Measurements from ENCODE around the gene DGKZ.

Gene DGKZ

DNA sequence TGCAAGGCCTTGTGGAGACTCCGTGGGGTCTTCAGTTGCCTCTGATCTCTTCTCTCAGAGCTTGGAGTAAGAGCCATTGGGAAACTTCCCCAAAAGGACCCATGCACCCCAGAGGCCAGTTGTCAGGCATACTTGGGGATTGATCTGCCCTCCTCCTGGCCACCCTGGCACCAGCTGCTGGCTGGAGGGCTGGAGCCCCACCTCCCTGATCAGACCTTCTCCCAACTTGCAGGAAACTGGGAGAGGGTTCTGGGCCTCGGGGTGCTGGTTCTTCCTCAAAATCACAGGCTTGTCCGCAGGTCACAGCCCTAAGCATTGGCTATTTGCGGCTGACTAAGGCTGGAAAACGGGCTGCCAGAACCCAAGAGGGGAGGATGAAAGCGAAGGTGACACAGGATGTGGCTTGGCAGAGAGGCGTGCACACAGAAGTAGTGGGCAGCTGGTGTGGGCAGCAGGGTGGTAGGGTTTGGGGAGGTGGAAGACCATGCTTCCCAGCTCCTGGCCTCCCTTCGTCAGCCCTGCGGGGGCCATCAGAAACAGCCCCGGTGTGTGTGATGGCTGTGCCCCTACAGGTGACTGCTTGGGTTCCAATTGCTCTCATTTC lies 1.3 kb upstream of the DGKZ start:
- no peak for DNase-seq

DNA sequence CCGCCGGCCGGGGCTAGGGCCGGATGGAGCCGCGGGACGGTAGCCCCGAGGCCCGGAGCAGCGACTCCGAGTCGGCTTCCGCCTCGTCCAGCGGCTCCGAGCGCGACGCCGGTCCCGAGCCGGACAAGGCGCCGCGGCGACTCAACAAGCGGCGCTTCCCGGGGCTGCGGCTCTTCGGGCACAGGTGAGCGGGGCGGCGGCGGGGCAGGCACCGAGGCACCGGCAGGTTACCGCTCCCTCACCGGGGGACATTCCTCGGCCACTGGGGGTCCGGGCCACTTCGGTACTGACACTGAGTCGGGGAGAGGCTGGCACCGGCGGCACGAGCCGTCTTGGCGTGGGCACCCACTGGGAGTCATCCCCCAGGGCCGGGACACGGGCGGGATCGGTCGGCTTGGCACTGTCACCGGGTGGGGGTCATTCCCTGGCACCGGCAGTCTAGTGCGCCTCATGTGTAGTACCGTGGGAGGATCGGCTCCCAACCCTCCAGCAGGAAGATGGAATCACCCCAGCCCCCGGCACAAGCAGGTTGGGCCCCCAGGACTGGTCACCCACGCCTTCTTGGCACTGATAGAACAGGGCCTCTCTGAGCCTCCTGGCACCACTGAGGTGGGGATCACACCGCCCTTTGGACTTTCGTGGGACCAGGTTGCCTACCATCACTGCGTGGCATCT lies 511 bp downstream of the DGKZ start:
- DNase-seq = no peak

DNA sequence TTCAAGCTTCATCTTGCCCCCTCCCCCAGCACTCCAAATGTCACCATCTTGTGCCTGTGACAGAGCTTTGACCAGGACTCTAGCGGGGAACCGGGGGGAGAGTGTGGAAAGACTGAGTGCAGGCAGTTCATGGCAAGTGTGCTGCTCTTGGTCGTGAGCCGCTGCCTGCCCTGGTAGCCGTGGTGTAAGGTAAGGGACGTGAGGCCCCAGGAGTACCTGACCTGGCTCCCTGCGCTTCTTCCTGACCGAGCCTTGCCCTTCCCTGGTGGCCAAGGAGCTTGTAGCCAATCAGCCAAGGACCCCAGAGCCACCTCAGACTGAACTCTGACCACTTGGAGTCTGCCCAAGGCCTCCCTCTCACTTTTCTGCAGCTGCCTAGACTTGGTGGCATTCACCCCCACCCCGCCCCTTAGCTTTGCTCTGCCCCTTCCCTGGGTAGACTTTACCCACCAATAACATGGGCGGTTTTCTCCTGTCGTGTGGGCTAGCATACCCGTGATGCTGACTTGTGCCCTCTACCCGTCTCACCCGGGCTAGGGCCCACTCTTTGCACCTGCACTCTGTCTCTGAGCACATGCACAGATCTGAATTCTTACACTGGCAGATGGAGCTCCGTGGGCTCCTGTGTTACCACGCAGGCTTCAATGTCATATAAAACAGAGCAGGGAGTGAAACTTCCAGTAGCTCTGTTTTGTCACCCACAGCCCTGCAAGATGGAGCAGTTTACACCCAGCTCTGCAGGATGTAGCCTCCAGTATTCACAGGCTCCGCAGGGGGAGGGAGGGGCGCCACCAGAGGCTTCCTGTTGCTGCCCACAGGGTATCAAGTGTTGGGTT lies 1.5 kb downstream of the DGKZ start:
- DNase-seq = peak; percentile 73

DNA sequence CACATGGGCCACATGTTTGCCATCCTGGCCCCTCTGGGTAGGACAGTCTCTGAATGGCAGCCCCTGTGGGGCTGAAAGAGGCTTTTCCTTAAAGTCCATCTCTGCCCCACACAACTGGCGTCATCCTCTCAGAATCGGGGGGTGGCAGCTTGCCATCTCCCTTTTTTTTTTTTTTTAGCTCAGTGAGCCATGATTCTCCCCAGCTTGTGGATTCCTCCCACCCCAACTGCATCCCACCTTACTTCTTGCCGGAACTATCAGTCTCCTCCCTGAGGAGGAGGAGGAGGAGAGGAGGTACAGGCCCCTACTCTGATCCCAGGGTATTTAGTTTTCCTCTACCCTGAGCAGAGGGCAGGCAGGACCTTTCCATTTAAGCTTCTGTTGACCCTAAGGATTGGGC lies 3.4 kb downstream of the DGKZ start:
- DNase-seq = no peak

DNA sequence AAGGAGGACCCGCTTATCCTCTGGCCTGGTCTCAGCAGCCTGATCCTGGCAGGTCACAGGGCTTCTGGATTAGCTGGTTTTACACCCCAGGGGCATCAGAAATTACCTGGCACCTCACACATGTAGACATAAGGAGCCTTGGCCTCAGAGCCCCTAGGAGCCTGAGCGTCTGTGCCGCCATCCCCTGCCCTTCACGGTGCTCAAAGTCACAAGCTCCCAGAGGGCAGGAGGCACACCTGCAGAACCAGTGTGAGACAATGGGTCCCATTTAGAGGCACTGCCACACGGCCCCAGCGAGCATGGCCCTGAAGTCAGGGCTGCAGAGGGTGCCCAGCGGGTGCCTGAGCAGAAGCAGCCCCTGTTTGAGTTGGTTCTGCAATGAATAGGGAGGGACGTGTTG lies 3.9 kb downstream of the DGKZ start:
- no peak for DNase-seq

DNA sequence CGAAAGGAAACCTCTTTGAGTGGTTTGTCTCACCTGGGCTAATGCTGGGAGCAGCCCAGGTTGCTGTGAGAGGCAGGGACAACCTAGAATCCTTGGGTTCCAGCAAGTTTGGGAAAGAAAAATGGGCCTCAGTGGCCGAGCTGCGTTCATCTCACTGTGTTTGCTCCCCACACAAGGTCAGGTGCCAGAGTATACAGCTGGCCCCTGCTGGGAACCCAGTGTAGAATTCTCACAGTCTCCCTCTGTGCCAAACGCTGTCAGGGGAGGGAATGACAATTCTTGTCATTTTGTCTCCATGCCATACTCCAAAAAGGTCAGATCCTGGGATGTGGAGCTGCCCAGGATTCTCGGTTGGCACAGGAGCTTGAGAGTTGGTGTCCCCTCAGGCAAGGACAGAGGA lies 4.3 kb downstream of the DGKZ start:
- no peak for DNase-seq

DNA sequence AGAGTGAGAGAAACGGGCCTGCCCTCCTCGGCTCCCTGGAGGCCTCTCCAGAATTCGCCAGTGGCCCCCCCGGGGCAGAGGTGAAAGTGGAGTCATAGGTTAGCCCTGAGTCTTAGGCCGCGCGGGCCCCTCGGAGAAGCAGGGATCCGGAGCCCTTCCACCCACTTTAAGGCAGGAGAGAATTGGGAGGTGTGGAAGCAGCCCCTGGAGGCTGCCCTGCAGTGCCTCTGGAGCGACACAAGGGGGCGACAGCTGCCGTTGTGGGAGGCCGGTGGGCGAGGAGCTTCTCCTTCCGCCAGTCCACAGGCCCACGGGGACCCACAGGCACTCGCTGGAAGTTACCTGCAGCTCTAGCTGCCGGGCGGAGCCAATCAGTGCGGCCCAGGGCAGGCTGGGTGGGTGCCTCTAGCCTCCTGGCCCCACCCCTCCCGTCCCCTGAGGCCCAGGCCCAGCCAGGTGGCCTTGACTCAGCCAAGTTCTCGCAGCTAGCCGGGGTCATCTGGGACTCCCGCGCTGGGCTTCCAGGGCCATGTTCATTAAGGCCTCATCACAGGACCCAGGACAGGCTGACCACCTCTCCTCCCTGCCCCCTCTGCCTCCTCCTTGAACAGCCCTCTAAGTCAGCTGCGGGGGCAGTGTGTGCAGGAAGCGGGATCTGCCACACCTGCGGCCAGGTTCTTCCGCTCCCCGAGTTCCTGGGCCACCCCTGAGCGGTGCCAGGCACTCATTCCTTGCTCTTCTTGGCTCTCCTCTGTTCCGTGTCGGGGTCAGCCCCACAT lies 5.0 kb downstream of the DGKZ start:
- DNase-seq = peak; percentile 88

DNA sequence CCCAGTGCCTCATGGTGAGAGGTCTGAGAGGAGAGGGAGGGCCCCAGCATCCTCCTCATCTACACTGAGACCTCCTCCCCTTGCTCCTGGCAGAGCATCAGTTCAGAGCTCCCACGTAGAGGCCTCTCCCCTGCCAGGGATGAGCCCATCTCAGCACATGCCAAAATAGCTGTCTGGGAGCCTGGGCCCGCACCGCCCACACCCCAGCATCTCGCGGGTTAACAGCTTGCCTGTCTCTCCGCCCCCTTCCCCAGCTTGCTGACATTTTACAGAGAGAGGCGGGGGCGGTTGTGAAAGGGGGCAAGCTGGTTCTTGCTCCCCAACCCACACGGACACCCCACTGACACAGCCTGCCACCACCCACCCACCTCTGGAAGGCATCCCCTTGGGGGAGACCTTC lies 6.4 kb downstream of the DGKZ start:
- no peak for DNase-seq

DNA sequence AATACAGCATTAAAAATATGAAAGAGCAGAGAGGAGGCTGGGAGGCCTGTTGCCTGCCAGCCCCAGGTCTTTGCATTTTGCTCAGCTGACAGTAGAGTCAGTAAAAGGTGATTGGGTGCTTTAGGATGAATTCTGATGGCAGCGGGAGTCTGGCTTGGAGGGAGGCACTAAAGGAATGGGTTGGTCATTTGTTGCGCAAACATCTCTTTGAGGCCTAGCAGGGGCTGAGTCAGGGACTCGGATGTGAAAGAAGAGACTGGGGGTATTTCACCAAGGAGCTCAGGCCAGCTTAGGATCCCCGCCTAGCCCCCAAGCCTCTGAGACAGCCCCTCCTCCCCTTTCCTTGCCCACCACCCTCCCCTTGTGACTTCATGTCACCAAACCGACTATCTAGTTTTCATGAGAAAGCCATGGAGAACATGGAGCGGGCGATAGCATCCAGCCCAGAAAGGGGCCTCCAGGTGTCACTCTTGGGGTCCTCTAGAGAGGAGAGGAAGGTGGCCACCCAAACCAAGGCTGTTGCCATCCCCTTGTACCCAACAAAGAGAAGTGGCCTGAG lies 9.7 kb downstream of the DGKZ start:
- DNase-seq = no peak

DNA sequence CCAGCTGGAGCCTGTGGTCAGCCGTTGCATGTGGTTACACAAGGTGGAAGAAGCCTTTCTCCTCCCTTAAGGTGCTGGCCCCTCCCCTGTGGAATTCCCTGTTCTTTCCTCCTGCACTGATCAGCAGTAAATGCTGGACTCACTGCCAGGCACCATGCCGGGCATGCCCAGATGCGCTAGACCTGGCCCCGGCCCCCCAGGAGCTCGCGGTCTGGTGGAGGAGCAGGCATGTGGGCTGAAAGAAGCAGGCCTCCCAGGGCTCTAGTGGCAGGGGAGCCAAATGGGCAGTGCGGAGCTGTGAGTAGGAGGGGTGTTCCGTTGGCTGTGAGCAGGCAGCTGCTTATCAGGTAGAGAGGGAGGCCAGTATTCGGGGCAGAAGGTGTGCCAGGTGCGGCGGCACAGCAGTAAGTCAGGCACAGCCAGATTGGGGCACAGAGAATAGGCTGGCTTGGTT lies 10.2 kb downstream of the DGKZ start:
- DNase-seq = no peak

DNA sequence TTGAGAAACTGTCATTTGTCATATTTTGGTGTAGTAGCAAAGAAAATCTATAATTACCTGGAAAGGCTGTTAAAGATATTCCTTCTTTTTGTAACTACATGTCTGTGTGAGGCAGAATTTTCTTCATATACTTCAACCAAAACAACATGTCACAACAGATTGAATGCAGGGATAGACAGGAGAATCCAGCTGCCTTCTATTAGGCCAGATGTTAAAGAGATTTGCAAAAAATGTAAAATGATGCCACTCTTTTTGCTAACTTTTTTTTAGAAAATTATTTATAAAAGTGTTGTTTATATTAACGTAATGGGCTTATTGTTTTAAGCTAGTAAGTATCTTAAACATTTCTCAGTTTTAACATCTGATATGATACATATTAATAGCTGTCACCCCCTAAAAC lies 12.7 kb downstream of the DGKZ start:
- no peak for DNase-seq

DNA sequence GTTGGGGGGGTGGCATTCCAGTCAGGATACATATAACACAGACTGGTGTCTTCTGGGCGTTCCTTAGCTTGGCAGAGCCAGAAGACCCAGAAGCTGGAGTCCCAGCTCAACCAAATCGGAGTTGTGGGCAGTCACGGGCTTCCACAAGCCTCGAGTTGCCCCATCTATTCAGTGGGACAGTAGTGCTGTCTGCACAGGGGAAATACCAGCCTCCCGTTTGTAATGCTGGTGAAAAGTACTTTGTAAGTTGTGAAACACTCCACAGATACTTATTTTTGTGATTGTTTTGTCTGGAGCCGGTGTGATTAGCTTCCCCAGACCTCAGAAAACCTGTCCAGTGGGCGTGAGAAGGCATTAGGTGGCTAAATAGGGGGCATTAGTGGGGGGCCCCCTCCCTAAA lies 13.6 kb downstream of the DGKZ start:
- DNase-seq = no peak

DNA sequence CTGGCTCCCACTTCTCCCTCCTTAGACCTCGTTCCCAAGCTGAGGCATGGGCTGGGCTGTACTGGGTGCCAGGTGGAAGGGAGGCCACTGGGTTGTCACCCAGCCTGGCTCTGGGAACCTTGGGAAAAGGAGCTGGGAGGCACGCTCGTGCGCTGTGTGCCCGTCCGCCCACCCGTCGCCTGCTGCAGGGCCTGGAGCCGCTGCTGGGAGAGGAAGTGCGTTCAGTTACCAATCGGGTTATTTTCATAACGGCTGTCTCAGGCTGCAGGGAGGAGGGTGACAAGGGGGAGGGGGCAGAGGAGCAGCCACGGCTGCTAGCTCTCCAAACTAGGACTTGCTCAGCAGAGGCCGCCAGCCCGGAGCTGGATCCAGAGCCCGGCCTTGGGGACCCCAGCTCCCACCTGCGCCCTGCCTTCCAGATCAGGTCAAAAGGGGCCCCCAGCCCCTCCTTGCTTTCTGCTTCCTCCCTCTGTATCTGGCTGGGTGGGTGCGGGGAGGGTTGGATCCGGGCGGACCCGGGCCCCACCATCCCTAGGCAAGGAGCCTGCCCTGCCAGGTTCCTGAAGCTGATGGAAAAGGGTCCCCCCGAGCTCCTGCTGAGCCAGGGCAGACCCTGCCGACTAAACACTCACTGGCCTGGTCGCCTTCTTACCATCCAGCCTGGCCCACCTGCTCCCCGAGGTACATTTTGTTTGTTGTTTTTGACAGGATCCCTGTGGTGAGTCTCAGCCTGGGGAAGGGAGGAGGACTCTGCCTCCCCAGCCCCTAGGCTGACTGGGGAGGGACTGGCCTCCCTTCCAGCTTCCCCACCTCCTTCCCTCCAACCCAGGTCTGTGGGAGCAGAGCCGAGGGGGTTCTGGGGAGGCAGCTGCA lies 14.3 kb downstream of the DGKZ start:
- peak; percentile 65 for DNase-seq

DNA sequence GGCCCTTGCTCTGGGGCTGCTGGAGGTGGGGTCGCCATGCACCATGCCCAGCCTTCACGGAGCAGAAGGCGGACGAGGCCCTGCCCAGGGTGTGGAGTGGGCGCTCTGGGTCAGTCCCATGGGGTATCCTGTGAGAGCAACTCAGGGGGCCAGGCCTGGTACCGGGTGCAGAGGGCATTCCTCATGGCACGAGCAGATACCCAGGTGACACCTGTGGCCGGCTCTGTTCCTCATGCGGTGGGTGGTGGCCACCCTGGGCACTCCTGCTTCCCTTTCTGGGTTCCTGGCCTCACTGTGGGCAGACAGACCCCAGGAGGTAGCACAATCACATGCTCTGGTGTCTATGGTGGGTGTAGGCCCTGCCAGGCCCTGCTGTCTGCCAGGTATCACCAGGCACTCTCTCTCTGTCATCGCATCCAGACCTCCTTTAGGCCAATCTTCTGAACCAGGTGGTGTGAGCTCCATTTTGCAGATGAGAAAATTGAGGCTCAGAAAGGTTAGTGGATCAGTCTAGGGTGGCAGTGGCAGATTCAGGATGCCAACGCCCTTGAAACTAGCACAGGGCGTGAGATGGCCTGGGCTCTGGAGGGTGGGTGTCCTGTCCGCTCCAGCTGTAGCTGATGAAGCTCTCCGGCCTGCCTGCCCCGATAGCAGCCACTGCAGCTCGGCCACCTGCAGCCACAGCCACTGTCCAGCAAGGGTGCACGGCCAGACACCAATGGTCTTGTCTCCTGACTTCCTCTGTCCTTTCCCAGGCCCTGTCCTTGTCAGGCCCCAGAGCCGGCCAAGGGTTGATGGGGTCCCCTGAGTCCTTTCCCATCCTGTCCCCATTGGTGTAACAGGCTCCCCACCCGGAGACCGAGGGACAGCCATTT lies 15.1 kb downstream of the DGKZ start:
- DNase-seq = no peak

DNA sequence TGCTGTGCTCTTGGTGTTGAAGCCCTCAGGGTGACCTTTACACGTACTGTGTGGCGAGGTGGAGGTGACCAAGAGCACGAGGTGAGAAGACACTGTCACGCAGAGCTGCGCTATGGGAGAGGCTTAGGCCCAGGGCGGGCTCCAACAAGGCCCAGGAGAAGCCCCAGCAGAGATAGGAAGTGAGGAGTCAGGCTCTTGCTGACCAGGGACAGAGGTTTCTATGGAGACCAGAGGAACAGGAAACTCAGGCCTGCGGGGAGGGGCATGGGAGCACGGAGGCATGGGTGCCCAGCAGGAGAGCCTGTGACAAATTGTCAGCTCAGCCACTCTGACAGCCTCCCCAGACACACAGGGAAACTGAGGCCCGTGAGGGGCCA lies 15.8 kb downstream of the DGKZ start:
- DNase-seq = no peak

DNA sequence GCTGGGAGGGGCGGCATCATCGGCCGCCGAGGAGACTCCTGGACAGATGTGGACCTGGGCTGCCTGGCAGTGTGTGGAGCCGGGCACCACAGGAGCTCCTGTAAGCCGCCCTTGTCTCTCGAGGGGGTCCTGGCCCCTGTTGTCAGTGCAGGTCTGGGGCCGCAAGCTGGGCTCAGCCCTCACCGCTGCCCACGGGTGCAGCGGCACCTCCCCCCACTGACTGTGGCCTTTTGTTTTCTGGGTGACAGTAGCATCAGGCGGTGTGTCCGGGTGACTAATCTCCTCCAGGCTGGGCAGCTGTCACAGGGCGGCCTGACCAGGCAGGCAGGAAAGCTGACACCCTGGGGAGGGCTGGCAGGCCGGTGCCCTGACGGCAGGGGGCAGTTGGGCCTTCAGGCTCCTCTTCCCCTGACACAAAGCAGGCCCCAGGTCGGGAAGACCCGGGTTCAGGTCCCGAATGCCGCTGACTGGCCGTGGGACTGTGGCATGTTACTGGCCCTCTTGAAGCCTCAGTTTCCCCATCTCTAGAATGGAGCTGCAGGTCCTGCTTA lies 16.3 kb downstream of the DGKZ start:
- no peak for DNase-seq

DNA sequence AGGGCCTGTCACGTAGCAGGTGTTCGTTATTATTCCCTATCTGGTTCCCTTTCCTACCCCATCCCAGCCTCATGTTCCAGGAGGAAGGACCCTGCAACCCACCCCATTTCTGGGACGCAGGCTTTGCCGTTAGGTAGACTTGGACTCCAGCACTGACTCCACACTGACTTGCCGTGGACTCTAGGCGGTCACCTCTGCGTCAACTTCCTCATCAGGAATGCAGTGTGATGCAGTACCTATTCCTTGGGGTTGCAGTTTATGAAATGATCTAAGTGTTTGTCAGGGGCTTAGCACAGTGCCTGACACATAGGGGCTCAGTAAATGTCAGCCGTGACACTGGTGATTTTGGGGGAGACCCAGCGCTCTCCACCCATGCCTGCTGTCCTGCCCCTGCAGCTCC lies 16.8 kb downstream of the DGKZ start:
- DNase-seq = no peak

DNA sequence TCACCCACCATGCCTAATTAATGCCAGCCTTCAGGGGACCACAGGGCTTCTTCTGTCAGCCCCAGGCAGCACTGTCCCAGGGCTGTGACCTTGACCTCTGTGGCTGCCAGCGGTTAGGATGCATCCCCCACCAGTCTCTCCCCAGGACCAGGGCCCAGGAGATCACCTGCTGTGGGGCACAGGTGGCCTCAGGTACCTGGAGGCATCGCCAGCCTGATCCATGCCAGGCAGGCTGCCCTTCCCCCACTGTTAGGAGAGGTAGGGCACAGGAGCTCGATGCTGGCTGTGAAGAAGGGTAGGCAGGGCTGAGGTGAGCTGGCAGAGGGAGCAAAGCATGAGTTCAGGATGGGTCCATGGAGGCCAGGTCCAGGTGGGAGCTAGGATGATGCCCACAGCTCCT lies 17.5 kb downstream of the DGKZ start:
- DNase-seq = no peak

DNA sequence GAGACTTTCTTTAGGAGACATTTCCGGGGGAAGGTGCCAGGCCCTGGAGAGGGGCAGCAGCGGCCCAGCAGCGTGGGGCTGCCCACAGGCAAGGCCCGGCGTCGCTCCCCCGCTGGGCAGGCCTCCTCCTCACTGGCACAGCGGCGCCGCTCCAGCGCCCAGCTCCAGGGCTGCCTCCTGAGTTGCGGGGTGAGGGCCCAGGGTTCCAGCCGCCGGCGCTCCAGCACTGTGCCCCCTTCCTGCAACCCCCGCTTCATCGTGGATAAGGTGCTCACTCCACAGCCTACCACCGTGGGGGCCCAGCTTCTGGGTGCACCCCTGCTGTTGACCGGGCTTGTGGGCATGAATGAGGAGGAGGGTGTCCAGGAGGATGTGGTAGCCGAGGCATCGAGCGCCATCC lies 19.0 kb downstream of the DGKZ start:
- DNase-seq = no peak

DNA sequence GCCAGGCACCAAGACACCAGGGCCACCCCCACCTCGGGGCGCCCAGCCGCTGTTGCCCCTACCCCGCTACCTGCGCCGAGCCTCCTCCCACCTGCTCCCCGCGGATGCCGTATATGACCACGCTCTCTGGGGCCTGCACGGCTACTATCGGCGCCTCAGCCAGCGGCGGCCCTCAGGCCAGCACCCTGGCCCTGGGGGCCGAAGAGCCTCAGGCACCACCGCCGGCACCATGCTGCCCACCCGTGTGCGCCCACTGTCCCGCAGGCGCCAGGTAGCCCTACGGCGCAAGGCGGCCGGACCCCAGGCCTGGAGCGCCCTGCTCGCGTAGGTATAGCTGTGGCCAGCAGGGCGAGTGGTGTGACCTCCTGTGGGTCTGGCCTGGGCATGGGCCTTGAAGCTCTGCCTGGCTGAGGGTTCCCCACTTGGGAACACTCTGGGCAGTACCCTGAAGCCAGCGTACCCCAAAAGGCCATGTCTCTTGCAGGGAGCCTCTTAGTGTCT lies 19.4 kb downstream of the DGKZ start:
- DNase-seq = no peak
